ENCODE results near the gene FYN.

The FYN gene

GRCh38 chr6:111880181-111880888 is 7.1 kb upstream of the FYN start:
- DNase-seq (ENCODE audit: low read depth), result peak; percentile 80

- DNase-seq (ENCODE audit: low read depth), result no peak
Measured at GRCh38 chr6:111875741-111876140, 2.5 kb upstream of the FYN start.

GRCh38 chr6:111874025-111874415 is 768 bp upstream of the FYN start:
- no peak for DNase-seq (ENCODE audit: low read depth)

- no peak for DNase-seq (ENCODE audit: low read depth)
Measured at GRCh38 chr6:111872401-111873177, 663 bp downstream of the FYN start.

- DNase-seq (ENCODE audit: low read depth), result no peak
Measured at GRCh38 chr6:111871725-111872400, 1.4 kb downstream of the FYN start.

GRCh38 chr6:111871207-111871606 is 2.0 kb downstream of the FYN start:
- DNase-seq (ENCODE audit: low read depth), result no peak

- no peak for DNase-seq (ENCODE audit: low read depth)
Measured at GRCh38 chr6:111870742-111871064, 2.5 kb downstream of the FYN start.

GRCh38 chr6:111870051-111870741 is 3.1 kb downstream of the FYN start:
- no peak for DNase-seq (ENCODE audit: low read depth)

GRCh38 chr6:111866857-111867256 is 6.4 kb downstream of the FYN start:
- DNase-seq (ENCODE audit: low read depth), result peak; percentile 58

- DNase-seq (ENCODE audit: low read depth), result no peak
Measured at GRCh38 chr6:111865909-111866546, 7.2 kb downstream of the FYN start.

- no peak for DNase-seq (ENCODE audit: low read depth)
Measured at GRCh38 chr6:111865049-111865585, 8.1 kb downstream of the FYN start.

- no peak for DNase-seq (ENCODE audit: low read depth)
Measured at GRCh38 chr6:111864138-111865048, 8.9 kb downstream of the FYN start.

GRCh38 chr6:111862741-111863140 is 10.5 kb downstream of the FYN start:
- DNase-seq (ENCODE audit: low read depth), result no peak

GRCh38 chr6:111862314-111862713 is 10.9 kb downstream of the FYN start:
- no peak for DNase-seq (ENCODE audit: low read depth)

- DNase-seq (ENCODE audit: low read depth), result no peak
Measured at GRCh38 chr6:111861431-111861885, 11.8 kb downstream of the FYN start.

GRCh38 chr6:111858347-111858746 is 14.9 kb downstream of the FYN start:
- DNase-seq (ENCODE audit: low read depth), result no peak

- no peak for DNase-seq (ENCODE audit: low read depth)
Measured at GRCh38 chr6:111857674-111858337, 15.4 kb downstream of the FYN start.

GRCh38 chr6:111855753-111856152 is 17.5 kb downstream of the FYN start:
- DNase-seq (ENCODE audit: low read depth), result no peak

- peak; percentile 88 for DNase-seq (ENCODE audit: low read depth)
Measured at GRCh38 chr6:111854683-111855082, 18.6 kb downstream of the FYN start.

GRCh38 chr6:111852725-111853124 is 20.5 kb downstream of the FYN start:
- peak; percentile 78 for DNase-seq (ENCODE audit: low read depth)

Measured in amniotic epithelial cell (primary cell).